HepG2 (cell line): ENCODE data around the gene STAM. TPM values are rescaled to one million over a fixed set of nuclear protein-coding genes. Genes with fewer than 3 reads are reported as not detected.
A peak's percentile ranks its signal among the peaks of the same experiment; 100 is the strongest.

Experiments used
- CC2D1A ChIP-seq: sonication (generic); formaldehyde crosslinking; IDR thresholded peaks from 2 replicates; pipeline ENCODE4 v1.8.1; 2023; ENCODE audit warnings: mild to moderate bottlenecking, missing genetic modification reagents
- CEBPB ChIP-seq: IDR thresholded peaks from 2 replicates; pipeline ENCODE4 v1.6.1; 2011; ENCODE audit warnings: low read depth, low read length, improper control_type of control experiment, borderline replicate concordance
- DRAP1 ChIP-seq: IDR thresholded peaks from 2 replicates; pipeline ENCODE4 v1.6.1; 2016; ENCODE audit warnings: missing genetic modification reagents, missing compliant biosample characterization
- EP300 ChIP-seq, 3 experiments: sonication (generic) in 1 of 3; formaldehyde crosslinking in 1 of 3; IDR thresholded peaks; 2 replicates each; pipeline versions ENCODE4 v1.5.1 to v1.6.1; 2011 to 2020; ENCODE audit warnings: low read depth in 2 of 3, low read length in 2 of 3, borderline replicate concordance in 1 of 3, improper control_type of control experiment in 1 of 3, mild to moderate bottlenecking in 1 of 3, missing genetic modification reagents in 1 of 3, moderate library complexity in 1 of 3
- HMG20A ChIP-seq: IDR thresholded peaks from 2 replicates; pipeline ENCODE4 v1.6.1; 2016; ENCODE audit warnings: borderline replicate concordance
- HNRNPK ChIP-seq: fragments of 200-400 bp; formaldehyde crosslinking; IDR thresholded peaks from 2 replicates; pipeline ENCODE4 v1.6.1; 2018; ENCODE audit warnings: low read length, low read depth, moderate library complexity, mild to moderate bottlenecking; ENCODE audit not compliant: poor library complexity, severe bottlenecking
- KDM4B ChIP-seq: sonication (generic); formaldehyde crosslinking; IDR thresholded peaks from 2 replicates; pipeline ENCODE4 v1.4.0; 2020; ENCODE audit warnings: missing genetic modification reagents
- KLF15 ChIP-seq: sonication (generic); formaldehyde crosslinking; IDR thresholded peaks from 2 replicates; pipeline ENCODE4 v1.8.1; 2023; ENCODE audit warnings: borderline replicate concordance, mild to moderate bottlenecking, inconsistent platforms, missing genetic modification reagents, mixed read lengths
- MAF1 ChIP-seq: sonication (generic); formaldehyde crosslinking; IDR thresholded peaks from 2 replicates; pipeline ENCODE4 v1.5.0; 2020; ENCODE audit warnings: missing genetic modification reagents, borderline replicate concordance
- MED8 ChIP-seq: sonication (generic); formaldehyde crosslinking; IDR thresholded peaks from 2 replicates; pipeline ENCODE4 v1.8.1; 2023; ENCODE audit warnings: mild to moderate bottlenecking, missing genetic modification reagents; ENCODE audit not compliant: insufficient replicate concordance
- NFIB ChIP-seq: sonication (generic); formaldehyde crosslinking; IDR thresholded peaks from 2 replicates; pipeline ENCODE4 v1.9.0; 2021; ENCODE audit warnings: missing genetic modification reagents, mild to moderate bottlenecking, borderline replicate concordance
- NFYC ChIP-seq: IDR thresholded peaks from 2 replicates; pipeline ENCODE4 v1.6.1; 2016; ENCODE audit warnings: missing genetic modification reagents, missing compliant biosample characterization
- NONO ChIP-seq, 2 experiments: fragments of 450-650 bp in 1 of 2; sonication (generic) in 1 of 2; formaldehyde crosslinking in 1 of 2; IDR thresholded peaks in 1 of 2; conservative IDR thresholded peaks in 1 of 2; 2 replicates each; pipeline versions ENCODE4 v1.6.1 to v1.8.0; 2017 to 2022; ENCODE audit warnings: mild to moderate bottlenecking in 1 of 2, missing genetic modification reagents in 1 of 2, moderate library complexity in 1 of 2
- NPAS2 ChIP-seq: sonication (generic); formaldehyde crosslinking; IDR thresholded peaks from 2 replicates; pipeline ENCODE4 v1.8.0; 2022; ENCODE audit warnings: mild to moderate bottlenecking, missing genetic modification reagents, borderline replicate concordance
- RBFOX2 ChIP-seq: fragments of 200-400 bp; formaldehyde crosslinking; IDR thresholded peaks from 2 replicates; pipeline ENCODE4 v1.6.1; 2017; ENCODE audit warnings: low read depth, mild to moderate bottlenecking, low read length
- TOE1 ChIP-seq: sonication (generic); formaldehyde crosslinking; IDR thresholded peaks from 2 replicates; pipeline ENCODE4 v1.4.0; 2020; ENCODE audit warnings: mild to moderate bottlenecking, missing genetic modification reagents
- ZKSCAN1 ChIP-seq: fragments of 150-350 bp; IDR thresholded peaks from 2 replicates; pipeline ENCODE4 v1.6.1; 2014; ENCODE audit warnings: low read length
- ZMYM3 ChIP-seq: sonication (generic); formaldehyde crosslinking; IDR thresholded peaks from 2 replicates; pipeline ENCODE4 v1.5.1; 2020; ENCODE audit warnings: mild to moderate bottlenecking, missing genetic modification reagents
- ZNF12 ChIP-seq: sonication (generic); formaldehyde crosslinking; IDR thresholded peaks from 2 replicates; pipeline ENCODE4 v1.5.0; 2020; ENCODE audit warnings: missing genetic modification reagents
- ZNF230 ChIP-seq: sonication (generic); formaldehyde crosslinking; IDR thresholded peaks from 2 replicates; pipeline ENCODE4 v1.4.0; 2020; ENCODE audit warnings: mild to moderate bottlenecking, missing genetic modification reagents
- ZNF337 ChIP-seq: sonication (generic); formaldehyde crosslinking; IDR thresholded peaks from 2 replicates; pipeline ENCODE4 v1.5.1; 2020; ENCODE audit warnings: missing genetic modification reagents, low read depth, mild to moderate bottlenecking, borderline replicate concordance
- ZNF343 ChIP-seq: sonication (generic); formaldehyde crosslinking; IDR thresholded peaks from 2 replicates; pipeline ENCODE4 v1.4.0; 2020; ENCODE audit warnings: mild to moderate bottlenecking, missing genetic modification reagents
- ZNF549 ChIP-seq: sonication (generic); formaldehyde crosslinking; IDR thresholded peaks from 2 replicates; pipeline ENCODE4 v1.5.0; 2020; ENCODE audit warnings: missing genetic modification reagents
- ZNF572 ChIP-seq: sonication (generic); formaldehyde crosslinking; IDR thresholded peaks from 2 replicates; pipeline ENCODE4 v1.5.1; 2020; ENCODE audit warnings: mild to moderate bottlenecking, missing genetic modification reagents
- ZNF709 ChIP-seq: sonication (generic); formaldehyde crosslinking; IDR thresholded peaks from 2 replicates; pipeline ENCODE4 v1.5.0; 2020; ENCODE audit warnings: mild to moderate bottlenecking, missing genetic modification reagents
- polyA plus RNA-seq, 8 experiments: library from polyadenylated mRNA; depleted of rRNA in 3 of 8; stranded (reverse) in 7 of 8; unstranded in 1 of 8; fragments of >200 nt; fragmentation: Illumina TruSeq in 4 of 8; extraction: Trizol in 4 of 8; gene quantifications; 2 replicates each; pipeline versions ENCODE4 v1.2.1 to v1.2.3, GENCODE V29; 2011 to 2016; ENCODE audit warnings: low read depth in 4 of 8, missing spikeins in 1 of 8, mixed read lengths in 1 of 8; ENCODE audit not compliant: insufficient read depth in 1 of 8
- total RNA-seq, 5 experiments: library from RNA; depleted of rRNA; stranded (reverse); fragments of >200 nt; fragmentation: Illumina TruSeq; extraction: Trizol; gene quantifications; 2 replicates each; pipeline ENCODE4 v1.2.3, GENCODE V29; 2016; ENCODE audit warnings: low read depth in 1 of 5
- TF ChIP-seq, protein P1 (sequence below): sonication (generic); formaldehyde crosslinking; IDR thresholded peaks from 2 replicates; pipeline ENCODE4 v1.4.0; 2020; ENCODE audit warnings: missing genetic modification reagents
- TF ChIP-seq, protein P2 (sequence below): sonication (generic); formaldehyde crosslinking; IDR thresholded peaks from 2 replicates; pipeline ENCODE4 v1.8.0; 2022; ENCODE audit warnings: missing genetic modification reagents, mild to moderate bottlenecking, moderate library complexity, borderline replicate concordance

The STAM gene
- total and polyA plus RNA-seq, 2 of the 13 experiments (the other 11 are each of a cell fraction or from before 2014, with no cell fraction given) = 19.5 to 25.1 TPM

GRCh38 chr10:17616403-17617030, 27.4 kb upstream of the STAM start (continued):
- TF ChIP-seq, protein P1, sequence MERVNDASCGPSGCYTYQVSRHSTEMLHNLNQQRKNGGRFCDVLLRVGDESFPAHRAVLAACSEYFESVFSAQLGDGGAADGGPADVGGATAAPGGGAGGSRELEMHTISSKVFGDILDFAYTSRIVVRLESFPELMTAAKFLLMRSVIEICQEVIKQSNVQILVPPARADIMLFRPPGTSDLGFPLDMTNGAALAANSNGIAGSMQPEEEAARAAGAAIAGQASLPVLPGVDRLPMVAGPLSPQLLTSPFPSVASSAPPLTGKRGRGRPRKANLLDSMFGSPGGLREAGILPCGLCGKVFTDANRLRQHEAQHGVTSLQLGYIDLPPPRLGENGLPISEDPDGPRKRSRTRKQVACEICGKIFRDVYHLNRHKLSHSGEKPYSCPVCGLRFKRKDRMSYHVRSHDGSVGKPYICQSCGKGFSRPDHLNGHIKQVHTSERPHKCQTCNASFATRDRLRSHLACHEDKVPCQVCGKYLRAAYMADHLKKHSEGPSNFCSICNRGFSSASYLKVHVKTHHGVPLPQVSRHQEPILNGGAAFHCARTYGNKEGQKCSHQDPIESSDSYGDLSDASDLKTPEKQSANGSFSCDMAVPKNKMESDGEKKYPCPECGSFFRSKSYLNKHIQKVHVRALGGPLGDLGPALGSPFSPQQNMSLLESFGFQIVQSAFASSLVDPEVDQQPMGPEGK (CRISPR knock-in tag) = peak; percentile 78
- TF ChIP-seq ZNF230 = no peak
- TF ChIP-seq ZMYM3 (CRISPR knock-in tag) = no peak
- no peak for TF ChIP-seq CC2D1A (CRISPR knock-in tag)
- 0 out of 2 replicates have a peak, but pooled peaks have one; percentile 20 for TF ChIP-seq ZNF12 (CRISPR knock-in tag)
- no peak for TF ChIP-seq ZNF709 (CRISPR knock-in tag)
- no peak for TF ChIP-seq ZNF343 (CRISPR knock-in tag)
- peak; percentile 84; the same call in 1 of the 2 replicates for TF ChIP-seq CEBPB
- no peak for TF ChIP-seq NFIB (CRISPR knock-in tag)
- peak in 1 of 2 experiments; percentile 38; a peak in 1 of 4 replicates for TF ChIP-seq EP300 (IDR thresholded peaks at IDR 0.05; ENCODE audit: low read depth in 2 of 2, low read length in 2 of 2)
- TF ChIP-seq EP300 (CRISPR knock-in tag; IDR thresholded peaks at IDR 0.05; ENCODE audit: borderline replicate concordance) = no peak
- TF ChIP-seq TOE1 (CRISPR knock-in tag) = no peak
- TF ChIP-seq ZKSCAN1 = no peak
- TF ChIP-seq KDM4B (CRISPR knock-in tag) = no peak
- TF ChIP-seq HNRNPK = peak; percentile 64
- TF ChIP-seq, protein P2, sequence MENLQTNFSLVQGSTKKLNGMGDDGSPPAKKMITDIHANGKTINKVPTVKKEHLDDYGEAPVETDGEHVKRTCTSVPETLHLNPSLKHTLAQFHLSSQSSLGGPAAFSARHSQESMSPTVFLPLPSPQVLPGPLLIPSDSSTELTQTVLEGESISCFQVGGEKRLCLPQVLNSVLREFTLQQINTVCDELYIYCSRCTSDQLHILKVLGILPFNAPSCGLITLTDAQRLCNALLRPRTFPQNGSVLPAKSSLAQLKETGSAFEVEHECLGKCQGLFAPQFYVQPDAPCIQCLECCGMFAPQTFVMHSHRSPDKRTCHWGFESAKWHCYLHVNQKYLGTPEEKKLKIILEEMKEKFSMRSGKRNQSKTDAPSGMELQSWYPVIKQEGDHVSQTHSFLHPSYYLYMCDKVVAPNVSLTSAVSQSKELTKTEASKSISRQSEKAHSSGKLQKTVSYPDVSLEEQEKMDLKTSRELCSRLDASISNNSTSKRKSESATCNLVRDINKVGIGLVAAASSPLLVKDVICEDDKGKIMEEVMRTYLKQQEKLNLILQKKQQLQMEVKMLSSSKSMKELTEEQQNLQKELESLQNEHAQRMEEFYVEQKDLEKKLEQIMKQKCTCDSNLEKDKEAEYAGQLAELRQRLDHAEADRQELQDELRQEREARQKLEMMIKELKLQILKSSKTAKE (CRISPR knock-in tag) = no peak
- TF ChIP-seq RBFOX2 = no peak
- TF ChIP-seq HMG20A (CRISPR knock-in tag) = no peak
- TF ChIP-seq ZNF549 (CRISPR knock-in tag) = no peak
- no peak for TF ChIP-seq MED8 (CRISPR knock-in tag)
- TF ChIP-seq KLF15 (CRISPR knock-in tag) = no peak
- no peak for TF ChIP-seq ZNF572
- no peak for TF ChIP-seq DRAP1 (CRISPR knock-in tag)
- TF ChIP-seq NPAS2 = no peak
- TF ChIP-seq NFYC (CRISPR knock-in tag) = no peak
- no peak for TF ChIP-seq ZNF337 (CRISPR knock-in tag)
- 0 out of 2 replicates have a peak, but pooled peaks have one; percentile 7 for TF ChIP-seq MAF1 (CRISPR knock-in tag)
- no peak for TF ChIP-seq NONO (IDR thresholded peaks at IDR 0.05)
- TF ChIP-seq NONO (CRISPR knock-in tag; conservative IDR thresholded peaks at IDR 0.05) = no peak
